Measurements from ENCODE around the gene XYLB.
"Not testable (repeated sequence)": the region's sequence is repeated elsewhere in the genome, so short reads cannot be mapped to it uniquely, and the experiment has no call there.

DNA sequence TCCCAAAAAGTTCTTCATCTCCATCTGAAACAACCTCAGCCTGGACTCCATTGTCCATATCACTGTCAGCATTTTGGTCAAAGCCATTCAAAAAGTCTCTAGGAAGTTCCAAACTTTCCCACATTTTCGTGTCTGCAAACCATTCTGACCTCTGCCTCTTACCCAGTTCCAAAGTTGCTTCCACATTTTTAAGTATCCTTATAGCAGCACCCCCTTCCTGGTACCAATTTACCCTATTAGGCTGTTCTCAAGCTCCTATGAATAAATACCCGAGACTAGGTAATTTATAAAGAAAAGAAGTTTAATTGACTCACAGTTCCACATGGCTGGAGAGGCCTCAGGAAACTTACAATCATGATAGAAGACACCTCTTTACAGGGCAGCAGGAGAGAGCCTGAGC lies 87.1 kb downstream of the XYLB start:
- TF ChIP-seq, protein P1, sequence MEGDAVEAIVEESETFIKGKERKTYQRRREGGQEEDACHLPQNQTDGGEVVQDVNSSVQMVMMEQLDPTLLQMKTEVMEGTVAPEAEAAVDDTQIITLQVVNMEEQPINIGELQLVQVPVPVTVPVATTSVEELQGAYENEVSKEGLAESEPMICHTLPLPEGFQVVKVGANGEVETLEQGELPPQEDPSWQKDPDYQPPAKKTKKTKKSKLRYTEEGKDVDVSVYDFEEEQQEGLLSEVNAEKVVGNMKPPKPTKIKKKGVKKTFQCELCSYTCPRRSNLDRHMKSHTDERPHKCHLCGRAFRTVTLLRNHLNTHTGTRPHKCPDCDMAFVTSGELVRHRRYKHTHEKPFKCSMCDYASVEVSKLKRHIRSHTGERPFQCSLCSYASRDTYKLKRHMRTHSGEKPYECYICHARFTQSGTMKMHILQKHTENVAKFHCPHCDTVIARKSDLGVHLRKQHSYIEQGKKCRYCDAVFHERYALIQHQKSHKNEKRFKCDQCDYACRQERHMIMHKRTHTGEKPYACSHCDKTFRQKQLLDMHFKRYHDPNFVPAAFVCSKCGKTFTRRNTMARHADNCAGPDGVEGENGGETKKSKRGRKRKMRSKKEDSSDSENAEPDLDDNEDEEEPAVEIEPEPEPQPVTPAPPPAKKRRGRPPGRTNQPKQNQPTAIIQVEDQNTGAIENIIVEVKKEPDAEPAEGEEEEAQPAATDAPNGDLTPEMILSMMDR (IDR thresholded peaks at IDR 0.05), result not testable (repeated sequence)
- not testable (repeated sequence) for TF ChIP-seq POLR2A, EP300 (IDR thresholded peaks at IDR 0.05)

Data from ovary (tissue), 3 donors.